WERI-Rb-1 (cell line): ENCODE measurements around the gene RBM18.

Experiments used
- DNase-seq: peaks from one replicate; pipeline ENCODE4 v3.0.0-alpha.2; 2020
- H3K27ac ChIP-seq: fragments of 250-450 bp; sonication (Bioruptor Pico); 2 replicates; pipeline ENCODE4 v1.5.1; 2020; ENCODE audit warnings: mild to moderate bottlenecking, moderate library complexity
- H3K27me3 ChIP-seq: fragments of 250-450 bp; sonication (Bioruptor Pico); 2 replicates; pipeline ENCODE4 v1.5.1; 2021; ENCODE audit warnings: mild to moderate bottlenecking, low read depth, moderate library complexity; ENCODE audit not compliant: insufficient read depth, severe bottlenecking
- H3K36me3 ChIP-seq: fragments of 250-450 bp; sonication (Bioruptor Pico); 2 replicates; pipeline ENCODE4 v1.5.1; 2020; ENCODE audit warnings: mild to moderate bottlenecking, moderate library complexity
- H3K4me3 ChIP-seq: 2 replicates; pipeline ENCODE4 v1.5.1; 2011; ENCODE audit warnings: low read depth, mild to moderate bottlenecking, control low read depth, low read length
- H3K9me3 ChIP-seq: fragments of 250-450 bp; sonication (Bioruptor Pico); 2 replicates; pipeline ENCODE4 v1.5.1; 2021; ENCODE audit warnings: mild to moderate bottlenecking, moderate library complexity; ENCODE audit not compliant: severe bottlenecking
- TF ChIP-seq, protein P1 (sequence below): IDR thresholded peaks from 2 replicates; pipeline ENCODE4 v1.5.1; 2011; ENCODE audit warnings: low read depth, mild to moderate bottlenecking, control low read depth, inconsistent platforms, low read length

The RBM18 gene

DNA sequence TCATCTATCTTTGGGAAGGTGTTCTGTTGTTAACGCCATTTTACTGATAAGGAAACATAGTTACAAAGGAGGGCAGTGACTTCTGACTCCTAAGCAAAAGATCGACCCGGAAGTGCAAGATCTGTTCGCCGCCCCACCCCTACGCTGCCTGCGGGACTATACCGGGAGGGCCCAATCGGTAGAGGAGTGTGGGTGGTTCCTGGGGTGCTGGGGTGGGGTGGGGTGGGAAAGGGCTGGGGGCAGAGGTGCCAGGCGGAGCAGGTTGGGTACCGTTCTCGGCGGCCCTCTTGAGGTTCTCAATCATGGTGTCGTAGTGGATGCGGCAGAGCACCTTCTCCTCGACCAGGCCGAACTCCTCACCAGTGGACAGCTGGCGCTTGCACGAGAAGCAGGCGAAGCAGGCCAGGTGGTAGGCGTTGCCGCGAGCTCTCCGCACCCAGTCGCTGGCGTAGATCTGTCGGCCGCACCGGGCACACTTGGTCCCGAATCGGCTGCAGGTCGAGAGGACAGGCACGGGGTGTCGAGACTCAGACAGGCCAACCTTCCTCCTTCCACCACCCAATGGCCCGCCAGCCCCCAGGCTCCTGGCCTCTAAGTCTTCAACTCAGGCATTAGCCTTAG is 47.7 kb downstream of the RBM18 start:
- Histone ChIP-seq H3K27ac (no peak overlapping the region), H3K4me3 (no peak overlapping the region), H3K9me3 (peaks cover 3% of the 10 kb centered on the region), H3K36me3 (no peaks in the 10 kb centered on the region), H3K27me3 (peaks cover 96% of the 10 kb centered on the region)
- DNase-seq, result no peak
- TF ChIP-seq, protein P1, sequence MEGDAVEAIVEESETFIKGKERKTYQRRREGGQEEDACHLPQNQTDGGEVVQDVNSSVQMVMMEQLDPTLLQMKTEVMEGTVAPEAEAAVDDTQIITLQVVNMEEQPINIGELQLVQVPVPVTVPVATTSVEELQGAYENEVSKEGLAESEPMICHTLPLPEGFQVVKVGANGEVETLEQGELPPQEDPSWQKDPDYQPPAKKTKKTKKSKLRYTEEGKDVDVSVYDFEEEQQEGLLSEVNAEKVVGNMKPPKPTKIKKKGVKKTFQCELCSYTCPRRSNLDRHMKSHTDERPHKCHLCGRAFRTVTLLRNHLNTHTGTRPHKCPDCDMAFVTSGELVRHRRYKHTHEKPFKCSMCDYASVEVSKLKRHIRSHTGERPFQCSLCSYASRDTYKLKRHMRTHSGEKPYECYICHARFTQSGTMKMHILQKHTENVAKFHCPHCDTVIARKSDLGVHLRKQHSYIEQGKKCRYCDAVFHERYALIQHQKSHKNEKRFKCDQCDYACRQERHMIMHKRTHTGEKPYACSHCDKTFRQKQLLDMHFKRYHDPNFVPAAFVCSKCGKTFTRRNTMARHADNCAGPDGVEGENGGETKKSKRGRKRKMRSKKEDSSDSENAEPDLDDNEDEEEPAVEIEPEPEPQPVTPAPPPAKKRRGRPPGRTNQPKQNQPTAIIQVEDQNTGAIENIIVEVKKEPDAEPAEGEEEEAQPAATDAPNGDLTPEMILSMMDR, result no peak

DNA sequence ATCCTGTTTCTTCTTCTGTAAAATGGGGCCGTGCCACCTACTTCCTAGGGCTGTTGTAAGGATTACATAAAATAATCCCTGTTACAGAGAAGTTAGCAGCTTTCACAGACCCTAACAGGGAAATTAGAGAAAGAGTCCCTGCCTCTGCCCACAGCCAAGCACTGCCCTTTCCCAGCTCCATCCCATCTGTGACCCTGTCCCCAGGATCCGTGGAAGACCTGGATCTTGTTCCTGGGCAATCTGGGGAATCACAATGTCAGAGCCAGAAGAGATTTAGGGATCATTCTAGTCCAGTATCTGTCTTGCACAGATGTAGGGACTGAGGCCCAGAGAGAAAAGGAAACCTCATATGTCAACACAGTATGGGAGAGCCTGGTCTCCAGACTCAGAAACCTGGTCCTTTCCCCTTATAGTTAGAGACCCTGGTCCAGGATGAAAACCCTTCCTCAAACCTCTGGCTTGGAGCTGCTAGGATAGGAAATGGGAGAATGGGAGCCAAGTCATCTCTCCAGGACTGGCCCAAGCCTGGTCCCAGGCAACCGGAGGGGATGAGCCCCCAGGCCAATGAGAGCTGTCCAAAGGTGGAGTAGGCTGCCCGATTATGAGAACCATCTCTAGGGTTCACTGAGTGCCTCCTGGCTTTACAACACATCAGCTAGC is 48.4 kb downstream of the RBM18 start:
- TF ChIP-seq, protein P1, result no peak
- DNase-seq, result no peak
- H3K27ac ChIP-seq, result no peak overlapping the region
- no peak overlapping the region for H3K4me3 ChIP-seq
- H3K9me3 ChIP-seq, result peaks cover 3% of the 10 kb centered on the region
- no peaks in the 10 kb centered on the region for H3K36me3 ChIP-seq
- H3K27me3 ChIP-seq, result peaks cover 96% of the 10 kb centered on the region

DNA sequence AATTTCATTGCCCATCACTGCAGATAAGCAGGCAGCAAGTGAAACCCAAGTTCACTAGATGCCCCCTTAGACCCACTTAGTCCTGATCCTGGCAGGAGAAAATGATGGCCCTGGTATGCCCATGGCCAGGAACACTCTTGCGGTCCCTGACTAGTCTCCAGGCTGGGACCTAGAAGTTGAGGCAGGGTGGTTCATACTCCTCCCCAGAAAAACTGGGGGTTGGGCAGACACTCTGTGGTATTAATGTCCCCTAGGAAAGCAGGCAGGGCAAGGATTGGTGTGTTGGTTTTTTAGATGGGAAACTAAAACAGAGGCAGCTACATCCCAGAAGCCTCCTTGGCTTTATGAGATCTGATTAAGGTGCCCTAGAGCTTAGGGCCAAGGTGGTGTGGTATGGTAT is 49.0 kb downstream of the RBM18 start:
- H3K27me3 ChIP-seq, result peaks cover 93% of the 10 kb centered on the region
- TF ChIP-seq, protein P1, result no peak

DNA sequence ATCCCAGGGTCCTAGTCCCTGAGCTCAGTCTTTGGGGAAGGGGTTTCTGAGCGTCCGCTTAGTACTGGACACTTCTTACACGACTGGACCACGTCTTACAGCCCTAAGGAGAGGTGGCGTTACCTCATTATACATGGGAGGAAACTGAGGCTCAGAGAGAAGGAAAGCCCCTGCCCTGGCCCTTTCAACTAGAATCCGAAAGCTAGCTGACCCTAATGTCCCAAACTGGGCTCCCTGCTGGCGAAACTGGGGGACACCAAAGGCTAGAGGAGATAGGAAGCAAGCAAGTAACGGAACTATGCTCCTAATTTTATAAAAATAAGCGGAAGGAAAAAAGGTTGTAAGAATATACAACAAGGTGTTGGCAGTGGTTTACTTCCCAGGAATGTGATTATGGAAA is 50.1 kb downstream of the RBM18 start:
- Histone ChIP-seq H3K27me3 (peaks cover 82% of the 10 kb centered on the region), H3K36me3 (no peaks in the 10 kb centered on the region), H3K27ac (no peak overlapping the region), H3K9me3 (peaks cover 3% of the 10 kb centered on the region), H3K4me3 (peak overlapping the region; percentile 44)
- DNase-seq, result no peak
- TF ChIP-seq, protein P1, result no peak

More for the DNA sequence above, 49.0 kb downstream of the RBM18 start:
- Histone ChIP-seq H3K36me3 (no peaks in the 10 kb centered on the region), H3K4me3 (no peak overlapping the region), H3K27ac (no peak overlapping the region), H3K9me3 (peaks cover 3% of the 10 kb centered on the region)
- DNase-seq, result no peak

DNA sequence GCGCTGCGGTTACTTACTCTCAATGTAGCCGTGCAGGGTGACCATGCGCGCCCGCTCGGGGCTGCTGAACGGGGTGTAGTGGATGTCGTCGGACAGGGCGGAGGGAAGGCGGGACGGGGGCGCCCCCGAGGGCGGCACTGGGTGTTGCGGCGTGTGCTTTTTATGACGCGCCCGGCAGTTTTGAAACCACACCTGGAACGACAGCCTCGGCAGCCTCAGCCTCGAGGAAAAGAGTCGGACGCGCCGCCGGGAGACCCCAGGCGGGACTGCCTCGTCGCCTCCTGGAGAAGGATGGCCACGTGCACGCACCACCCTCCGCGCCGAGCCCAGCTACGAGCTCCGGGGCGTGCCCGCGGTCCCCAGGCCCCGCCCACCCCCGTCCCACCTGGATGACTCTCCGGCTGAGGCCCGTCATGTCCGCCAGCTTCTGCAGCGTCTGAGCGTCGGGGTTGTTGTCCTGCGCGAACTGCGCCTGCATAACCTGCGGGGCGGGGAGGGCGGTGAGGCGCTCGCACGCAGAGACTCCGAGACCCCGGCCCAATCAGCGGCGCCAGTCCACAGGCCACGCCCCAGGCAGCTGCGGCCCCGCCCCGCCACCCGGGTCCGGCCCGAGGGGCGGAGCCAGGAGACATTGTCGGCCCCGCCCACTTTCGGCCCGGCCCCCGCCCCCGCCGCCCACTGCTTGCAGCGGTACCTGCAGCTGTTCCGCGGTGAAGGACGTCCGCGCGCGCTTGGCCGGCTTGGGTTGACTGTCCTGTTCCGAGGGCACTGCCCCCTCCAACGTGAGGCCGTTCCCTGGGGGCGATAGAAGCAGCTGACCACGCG is 50.8 kb downstream of the RBM18 start:
- peak overlapping the region; percentile 44 for H3K4me3 ChIP-seq
- TF ChIP-seq, protein P1, result 0 out of 2 replicates have a peak, but pooled peaks have one; percentile 6
- H3K27ac ChIP-seq, result no peak overlapping the region
- H3K9me3 ChIP-seq, result peaks cover 3% of the 10 kb centered on the region
- H3K27me3 ChIP-seq, result peaks cover 78% of the 10 kb centered on the region
- H3K36me3 ChIP-seq, result no peaks in the 10 kb centered on the region
- peak; percentile 89 for DNase-seq
